ENCODE results near the gene ABCD3. TPM values are rescaled to one million over a fixed set of nuclear protein-coding genes. Genes with fewer than 3 reads are reported as not detected.

Gene ABCD3
- total RNA-seq, 6 experiments from 2014 or later, result 54.9 to 94.0 (median 65.6) TPM

DNA sequence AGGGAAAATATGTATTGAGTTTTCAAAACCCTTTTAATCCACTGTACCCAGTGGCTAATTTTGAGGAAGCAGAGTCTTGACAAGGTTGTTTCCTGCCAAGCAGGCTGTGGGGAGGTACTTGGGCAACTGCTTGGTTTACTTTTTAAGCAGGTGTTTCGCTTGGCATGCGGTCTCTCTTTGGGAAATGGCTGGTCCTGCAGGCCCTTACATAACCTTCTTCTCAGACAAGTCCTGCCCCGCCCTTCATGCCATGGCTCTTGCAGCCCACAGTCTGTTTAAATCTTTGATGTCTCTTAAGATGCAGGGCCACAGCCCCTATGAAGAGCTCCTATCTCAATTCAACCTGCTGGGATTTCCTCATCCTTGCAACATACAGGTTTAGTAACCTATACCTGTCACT, 36.0 kb upstream of the ABCD3 start:
- Histone ChIP-seq H3K27me3 (no peaks in the 10 kb centered on the region), H3K4me3 (no peak overlapping the region), H3K4me1 (peaks cover 0 to 64% (median 15%) of the 10 kb centered on the region in 4 donors), H3K36me3 (no peaks in the 10 kb centered on the region), H3K27ac (peak overlapping the region in 2 of 3 donors; percentile 22 to 65), H3K9me3 (no peaks in the 10 kb centered on the region)
- peak; percentile 17 to 56 (median 40) for ATAC-seq
- TF ChIP-seq, protein P1, sequence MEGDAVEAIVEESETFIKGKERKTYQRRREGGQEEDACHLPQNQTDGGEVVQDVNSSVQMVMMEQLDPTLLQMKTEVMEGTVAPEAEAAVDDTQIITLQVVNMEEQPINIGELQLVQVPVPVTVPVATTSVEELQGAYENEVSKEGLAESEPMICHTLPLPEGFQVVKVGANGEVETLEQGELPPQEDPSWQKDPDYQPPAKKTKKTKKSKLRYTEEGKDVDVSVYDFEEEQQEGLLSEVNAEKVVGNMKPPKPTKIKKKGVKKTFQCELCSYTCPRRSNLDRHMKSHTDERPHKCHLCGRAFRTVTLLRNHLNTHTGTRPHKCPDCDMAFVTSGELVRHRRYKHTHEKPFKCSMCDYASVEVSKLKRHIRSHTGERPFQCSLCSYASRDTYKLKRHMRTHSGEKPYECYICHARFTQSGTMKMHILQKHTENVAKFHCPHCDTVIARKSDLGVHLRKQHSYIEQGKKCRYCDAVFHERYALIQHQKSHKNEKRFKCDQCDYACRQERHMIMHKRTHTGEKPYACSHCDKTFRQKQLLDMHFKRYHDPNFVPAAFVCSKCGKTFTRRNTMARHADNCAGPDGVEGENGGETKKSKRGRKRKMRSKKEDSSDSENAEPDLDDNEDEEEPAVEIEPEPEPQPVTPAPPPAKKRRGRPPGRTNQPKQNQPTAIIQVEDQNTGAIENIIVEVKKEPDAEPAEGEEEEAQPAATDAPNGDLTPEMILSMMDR (IDR thresholded peaks at IDR 0.05), result no peak
- TF ChIP-seq POLR2A (IDR thresholded peaks at IDR 0.05), result no peak
- WGBS (ENCODE audit: insufficient coverage, low coverage, low lambda C conversion rate, missing lambda C conversion rate), result 40% methylated on average over 1 of the region's 3 CpGs
- DNase-seq, result peak; percentile 31 to 80 (median 66)
- intact Hi-C loops (cut with DNase I), result no loop called here

DNA sequence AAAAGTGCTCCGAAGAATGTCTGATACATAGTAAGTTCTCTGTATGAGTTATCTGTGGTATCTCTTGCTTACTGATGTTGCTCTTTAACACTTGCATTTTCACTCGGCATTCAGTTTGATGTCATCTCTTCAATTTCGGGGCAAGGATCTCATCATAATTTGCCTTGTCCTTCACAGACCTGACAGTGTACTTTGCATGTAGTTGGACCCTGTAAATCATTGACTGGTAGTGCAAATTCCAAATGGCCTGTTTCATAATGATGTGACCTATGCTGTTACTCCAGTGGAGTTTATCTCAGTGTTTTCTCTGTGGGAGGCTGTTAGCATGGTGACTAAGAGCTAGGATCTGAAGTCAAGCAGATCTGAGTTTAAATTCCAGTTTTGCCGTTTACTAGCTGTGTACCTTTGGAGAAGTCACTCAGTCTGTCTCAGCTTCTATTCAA, 34.2 kb upstream of the ABCD3 start:
- peaks cover 0 to 59% (median 15%) of the 10 kb centered on the region in 4 donors for H3K4me1 ChIP-seq
- no peaks in the 10 kb centered on the region for H3K36me3 ChIP-seq
- H3K27ac ChIP-seq, result peak overlapping the region; percentile 63 to 72 (median 66)
- H3K4me3 ChIP-seq, result no peak overlapping the region
- intact Hi-C loops (cut with DNase I), result no loop called here
- no peaks in the 10 kb centered on the region for H3K27me3 ChIP-seq
- no peaks in the 10 kb centered on the region for H3K9me3 ChIP-seq
- ATAC-seq (peak; percentile 81 to 92 (median 89)), DNase-seq (peak in 1 of 3 donors; percentile 70)
- TF ChIP-seq POLR2A (IDR thresholded peaks at IDR 0.05), result no peak
- TF ChIP-seq, protein P1 (IDR thresholded peaks at IDR 0.05), result no peak
- WGBS (ENCODE audit: insufficient coverage, low coverage, low lambda C conversion rate, missing lambda C conversion rate), result 12% methylated on average over 4 of the region's 4 CpGs

DNA sequence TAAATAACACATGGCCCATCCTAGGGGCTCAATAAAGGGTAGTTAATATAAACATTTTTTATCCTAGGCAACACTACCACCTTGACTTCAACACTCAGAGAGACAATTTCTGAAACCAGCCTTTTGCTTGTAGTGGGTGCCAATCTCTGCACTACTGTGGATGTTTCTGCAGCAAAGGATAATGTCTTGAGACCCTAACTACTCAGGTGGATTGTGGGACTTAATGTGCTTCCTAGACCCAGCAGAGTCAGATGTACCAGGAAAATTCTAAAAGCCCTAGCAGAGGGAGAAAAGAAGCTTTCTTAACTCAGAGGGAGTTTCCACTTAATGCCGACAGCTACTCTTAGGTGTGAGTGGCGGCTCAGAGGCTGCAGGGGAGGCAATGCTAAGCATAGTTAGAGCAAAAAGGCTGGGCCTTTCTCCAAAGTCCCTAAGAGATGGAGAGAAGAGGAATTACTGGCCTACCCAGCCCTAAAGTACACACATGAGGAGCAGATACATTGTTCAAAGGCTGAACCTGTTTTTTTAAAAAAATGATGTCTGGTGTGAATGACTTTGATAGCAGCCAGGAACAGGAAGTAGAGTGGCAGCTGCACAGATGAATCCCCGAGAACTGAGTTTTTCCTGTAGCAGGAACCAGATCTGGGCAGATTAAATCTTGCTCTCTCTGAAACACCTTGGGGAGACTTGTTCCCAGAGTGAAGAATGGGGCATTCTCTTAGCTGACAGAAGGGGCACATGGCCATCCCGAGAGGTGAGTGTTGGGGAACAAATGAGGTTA, 33.5 kb upstream of the ABCD3 start:
- Histone ChIP-seq H3K27ac (peak overlapping the region; percentile 63 to 72 (median 66)), H3K4me3 (peak overlapping the region in 1 of 3 donors; percentile 7), H3K9me3 (no peaks in the 10 kb centered on the region), H3K36me3 (no peaks in the 10 kb centered on the region), H3K27me3 (no peaks in the 10 kb centered on the region), H3K4me1 (peaks cover 0 to 52% (median 15%) of the 10 kb centered on the region in 4 donors)
- WGBS (ENCODE audit: insufficient coverage, low coverage, low lambda C conversion rate, missing lambda C conversion rate), result 6% methylated on average over 4 of the region's 4 CpGs
- DNase-seq (no peak), ATAC-seq (peak; percentile 31 to 48 (median 34))
- intact Hi-C loops (cut with DNase I), result no loop called here
- TF ChIP-seq, protein P1 (IDR thresholded peaks at IDR 0.05), result no peak
- TF ChIP-seq POLR2A (IDR thresholded peaks at IDR 0.05), result no peak

DNA sequence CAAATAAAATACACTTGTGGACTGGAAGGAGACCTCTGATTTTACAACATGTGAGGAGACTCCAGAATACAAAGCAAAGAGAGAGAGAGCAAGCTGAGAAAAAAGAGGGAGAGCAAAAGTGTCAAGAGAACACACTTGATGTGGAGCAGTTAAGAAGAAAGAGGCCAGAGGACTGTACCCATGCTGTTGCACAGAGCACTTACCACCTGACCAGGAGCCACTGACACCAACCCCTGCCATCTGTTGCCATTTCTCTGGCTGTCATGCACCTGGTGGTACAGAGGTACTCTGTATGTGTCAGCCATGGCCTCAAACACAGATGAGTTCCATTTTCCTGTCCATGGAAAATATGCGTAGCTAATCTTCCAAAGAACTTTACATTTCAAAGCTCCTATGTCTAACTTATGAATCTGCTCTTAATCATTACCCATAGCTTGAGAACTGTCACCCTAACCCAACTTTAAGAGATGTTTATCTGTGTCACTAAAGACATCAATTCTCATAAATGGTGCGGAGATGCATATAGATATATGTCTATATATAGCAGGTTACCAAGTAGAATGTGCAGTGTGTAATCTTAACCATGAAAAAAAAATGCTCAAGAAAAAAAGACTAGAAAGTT, 32.8 kb upstream of the ABCD3 start:
- no peak for TF ChIP-seq POLR2A (IDR thresholded peaks at IDR 0.05)
- TF ChIP-seq, protein P1 (IDR thresholded peaks at IDR 0.05), result no peak
- H3K4me1 ChIP-seq, result peaks cover 0 to 45% (median 15%) of the 10 kb centered on the region in 4 donors
- peak overlapping the region; percentile 63 to 72 (median 66) for H3K27ac ChIP-seq
- no peak overlapping the region for H3K4me3 ChIP-seq
- 0% methylated on average over 1 of the region's 2 CpGs for WGBS (ENCODE audit: insufficient coverage, low coverage, low lambda C conversion rate, missing lambda C conversion rate)
- DNase-seq (no peak), ATAC-seq (no peak)
- H3K9me3 ChIP-seq, result no peaks in the 10 kb centered on the region
- H3K27me3 ChIP-seq, result no peaks in the 10 kb centered on the region
- intact Hi-C loops (cut with DNase I), result no loop called here
- no peaks in the 10 kb centered on the region for H3K36me3 ChIP-seq

Data from right lobe of liver (tissue), 6 donors.